ENCODE results near the gene NXN.

GRCh38 chr17:792277-792676 is 187.3 kb downstream of the NXN start:
- TF ChIP-seq CTCF (IDR thresholded peaks at IDR 0.05) (no peak), POLR2A (IDR thresholded peaks at IDR 0.05) (no peak), EP300 (IDR thresholded peaks at IDR 0.05) (no peak)

Measured in ovary (tissue), 3 donors.